Measurements from ENCODE around the gene PIGV. TPM values are rescaled to one million over a fixed set of nuclear protein-coding genes. Genes with fewer than 3 reads are reported as not detected.

The PIGV gene
- total and polyA plus RNA-seq, 2 of the 4 experiments (the other 2 are of a cell fraction) = 7.2 to 10.6 TPM

DNA sequence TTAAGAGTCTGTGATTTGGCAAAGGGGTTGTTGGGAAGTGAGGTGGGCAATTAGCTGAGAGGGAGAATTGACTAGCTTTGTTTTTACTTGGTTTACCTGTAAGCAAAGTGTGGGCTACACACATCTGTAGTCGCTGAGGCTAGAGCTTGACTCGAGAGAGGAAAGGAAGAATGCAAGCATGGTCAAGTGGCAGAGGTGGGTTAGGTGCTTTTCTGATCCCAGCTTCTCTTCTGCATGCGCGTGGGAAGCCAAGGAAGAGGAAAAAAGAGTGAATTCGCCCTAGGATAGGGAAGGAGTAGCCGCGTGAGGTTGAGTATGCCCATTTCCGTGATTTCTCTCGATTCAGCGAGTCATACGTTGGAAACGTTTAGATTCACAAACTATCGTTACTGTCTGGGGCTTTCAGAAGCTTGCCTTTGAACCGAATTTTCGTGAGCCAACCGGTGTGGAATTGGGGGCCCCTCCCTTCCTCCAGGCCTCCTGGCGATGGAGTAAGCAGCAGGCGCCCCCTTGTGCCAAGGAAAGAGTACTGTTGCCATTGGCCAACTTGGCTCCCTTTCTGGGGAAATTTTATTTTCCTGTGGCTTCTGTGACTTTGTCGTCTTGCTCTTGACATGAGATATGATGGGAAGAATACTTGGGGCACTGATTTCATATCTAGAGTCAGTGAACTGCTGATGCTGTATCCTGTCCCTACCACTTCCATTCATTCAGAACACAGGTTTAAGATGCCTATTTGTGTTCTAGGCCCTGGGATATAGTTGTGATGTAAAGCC is 1.3 kb downstream of the PIGV start (continued):
- no peak for TF ChIP-seq USF2 (IDR thresholded peaks at IDR 0.05; ENCODE audit: low read depth, low read length)
- TF ChIP-seq CEBPB (IDR thresholded peaks at IDR 0.05; ENCODE audit: low read depth, low read length) = peak; percentile 31; the same call in 1 of the 2 replicates
- no peak for TF ChIP-seq MAFK (IDR thresholded peaks at IDR 0.05; ENCODE audit: low read depth, low read length)

DNA sequence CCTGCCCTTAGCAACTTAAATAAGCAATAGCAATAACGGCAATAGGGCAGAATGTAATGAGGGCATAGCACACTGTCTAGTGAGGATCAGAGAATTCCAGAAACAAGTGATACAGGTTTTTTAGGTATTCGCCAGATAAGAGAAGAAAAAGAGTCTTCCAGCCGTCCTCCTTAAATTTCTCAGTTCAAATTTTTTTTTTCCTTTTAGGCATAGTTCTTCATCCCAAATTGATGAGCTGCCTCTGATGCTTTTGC is 1.8 kb downstream of the PIGV start:
- Histone ChIP-seq H3K23ac (ENCODE audit: low read depth, low read length) (no peak overlapping the region), H3K9ac (ENCODE audit: low read depth, low read length) (peak overlapping the region; percentile 14; the same call in 1 of the 2 replicates), H2AFZ (replicated peaks; ENCODE audit: low read length, poor library complexity) (no peak overlapping the region), H3K27me3 (ENCODE audit: control insufficient read depth, insufficient read depth, low read length) (no peaks in the 10 kb centered on the region), H4K20me1 (ENCODE audit: insufficient read depth, low read length) (0 out of 2 replicates have a peak, but pooled peaks cover under 1% of the 10 kb centered on the region), H2BK120ac (ENCODE audit: low read depth, low read length) (no peak overlapping the region), H4K8ac (ENCODE audit: low read depth in 2 of 2, low read length in 2 of 2) (no peak overlapping the region), H3K4me1 (ENCODE audit: control insufficient read depth, insufficient read depth, low read length) (peaks cover 25% of the 10 kb centered on the region), H3K79me1 (ENCODE audit: low read depth in 1 of 2, low read length in 2 of 2) (peaks cover 22 to 40% of the 10 kb centered on the region in 2 experiments; a peak in 3 of 4 replicates), H2BK20ac (ENCODE audit: low read depth, low read length) (no peak overlapping the region), H3K27ac (ENCODE audit: insufficient read depth, low read length) (no peak overlapping the region), H2BK15ac (ENCODE audit: low read depth, low read length) (no peak overlapping the region), H4K91ac (ENCODE audit: insufficient read depth, low read depth, low read length) (no peak overlapping the region), H3K18ac (ENCODE audit: low read depth, low read length) (no peak overlapping the region), H3K9me3 (ENCODE audit: control insufficient read depth, insufficient read depth, low read length) (no peaks in the 10 kb centered on the region), H3K36me3 (ENCODE audit: control insufficient read depth, insufficient read depth, low read length) (peaks cover 6% of the 10 kb centered on the region), H3K9me1 (ENCODE audit: insufficient read depth, low read length) (peaks cover 8% of the 10 kb centered on the region), H4K5ac (ENCODE audit: low read depth, low read length) (no peak overlapping the region), H2AK5ac (ENCODE audit: low read depth, low read length) (no peak overlapping the region), H2AK9ac (replicated peaks; ENCODE audit: low read depth, low read length, poor library complexity) (no peak overlapping the region), H2BK5ac (ENCODE audit: low read depth, low read length, poor library complexity, severe bottlenecking) (no peak overlapping the region), H3K4ac (ENCODE audit: low read depth, low read length) (no peak overlapping the region), H3K4me3 (ENCODE audit: insufficient read depth, low read depth, low read length) (no peak overlapping the region), H3K56ac (ENCODE audit: extremely low read depth, insufficient read depth, low read length) (no peak overlapping the region), H3K4me2 (ENCODE audit: low read depth, low read length) (no peak overlapping the region), H3K14ac (replicated peaks; ENCODE audit: low read depth, low read length) (no peak overlapping the region)
- intact Hi-C loops (cut with micrococcal nuclease) = loop anchor here (1.0 kb wide), 4 partner anchors 91 to 289 kb away; no protein-coding TSS in a partner anchor
- in situ Hi-C loops (cut with MboI; ENCODE audit: low sequenced_read_pairs) = loop anchor here (5.0 kb wide), 1 partner anchor 97 kb away; no protein-coding TSS in a partner anchor
- no TSS peak for BruUV-seq (replicated peaks)
- DNase-seq = no peak
- no CpG with 5 or more reads among the region's 3 CpGs for WGBS, 2 experiments (ENCODE audit: extremely low coverage in 2 of 2, insufficient read length in 1 of 2)
- POLR2A ChIA-PET (ENCODE audit: unreplicated experiment) = interaction anchor here (0.6 to 2.2 kb wide), 5 partner anchors 8 to 176 kb away, joined by 3 to 13 read pairs (median 4); no protein-coding TSS in a partner anchor
- no peak for ATAC-seq (ENCODE audit: low read depth)
- dilution Hi-C loops (cut with HindIII; ENCODE audit: low sequenced_read_pairs, unreplicated experiment) = loop anchor here (25.0 kb wide), 1 partner anchor 202 kb away; no protein-coding TSS in a partner anchor
- CTCF ChIA-PET = interaction anchor here (0.7 to 4.7 kb wide), 6 partner anchors 10 to 190 kb away, joined by 3 to 20 read pairs (median 5); no protein-coding TSS in a partner anchor
- no peak for TF ChIP-seq RFX5 (IDR thresholded peaks at IDR 0.05; ENCODE audit: low read depth, low read length)
- TF ChIP-seq RCOR1 (IDR thresholded peaks at IDR 0.05; ENCODE audit: insufficient replicate concordance, low read length) = no peak
- no peak for TF ChIP-seq POLR2A (IDR thresholded peaks at IDR 0.05; ENCODE audit: low read depth, low read length)
- no peak for TF ChIP-seq MXI1 (IDR thresholded peaks at IDR 0.05; ENCODE audit: borderline replicate concordance, low read depth, low read length)
- no peak for TF ChIP-seq MAFK (IDR thresholded peaks at IDR 0.05; ENCODE audit: low read depth, low read length)
- no peak for TF ChIP-seq CTCF (conservative IDR thresholded peaks at IDR 0.05; ENCODE audit: low read depth, low read length)
- no peak for TF ChIP-seq USF2 (IDR thresholded peaks at IDR 0.05; ENCODE audit: low read depth, low read length)
- no peak for TF ChIP-seq FOS (IDR thresholded peaks at IDR 0.05; ENCODE audit: low read depth, low read length)
- no peak for TF ChIP-seq RAD21 (IDR thresholded peaks at IDR 0.05; ENCODE audit: low read length)
- TF ChIP-seq SMC3 (IDR thresholded peaks at IDR 0.05; ENCODE audit: low read depth, low read length) = no peak
